Measurements from ENCODE around the gene IDH1. TPM values are rescaled to one million over a fixed set of nuclear protein-coding genes. Genes with fewer than 3 reads are reported as not detected.

Gene IDH1
- polyA plus RNA-seq, 2 of the 4 experiments (the other 2 are of a cell fraction) = 180 to 346 TPM

- Histone ChIP-seq H3K27ac (peak overlapping the region; percentile 86 to 90), H3K4me1 (peaks cover 42% of the 10 kb centered on the region), H3K4me2 (peak overlapping the region; percentile 83), H3K9me3 (no peaks in the 10 kb centered on the region), H3K4me3 (peak overlapping the region; percentile 96)
- WGBS (ENCODE audit: missing lambda C conversion rate) = under 1% methylated on average over 25 of the region's 36 CpGs
- 0 out of 2 replicates have a peak, but pooled peaks have one; percentile 20 for TF ChIP-seq GATA3 (IDR thresholded peaks at IDR 0.05; ENCODE audit: borderline replicate concordance)
- TF ChIP-seq NPAS2 (CRISPR knock-in tag; IDR thresholded peaks at IDR 0.05; ENCODE audit: borderline replicate concordance) = no peak
- no peak for TF ChIP-seq CHD2 (IDR thresholded peaks at IDR 0.05; ENCODE audit: low read length, partially characterized antibody)
- TF ChIP-seq CHD4 (IDR thresholded peaks at IDR 0.05; ENCODE audit: borderline replicate concordance) = no peak
- peak; percentile 87 for TF ChIP-seq CEBPB (IDR thresholded peaks at IDR 0.05)
- TF ChIP-seq POLR2A (IDR thresholded peaks at IDR 0.05; ENCODE audit: low read length) = peak; percentile 42
- no peak for TF ChIP-seq NFE2L2 (conservative IDR thresholded peaks at IDR 0.05; ENCODE audit: low read length)
- peak; percentile 20 to 43; a peak in 3 of 5 replicates for TF ChIP-seq RAD21 (conservative IDR thresholded peaks at IDR 0.05 in 1 of 2, IDR thresholded peaks at IDR 0.05 in 1 of 2)
- TF ChIP-seq HDAC2 (IDR thresholded peaks at IDR 0.05) = 0 out of 2 replicates have a peak, but pooled peaks have one; percentile 9
- no peak for TF ChIP-seq TFCP2L1 (CRISPR knock-in tag; IDR thresholded peaks at IDR 0.05)
- TF ChIP-seq ZFP36 (IDR thresholded peaks at IDR 0.05; ENCODE audit: borderline replicate concordance, partially characterized antibody) = no peak
- 0 out of 5 replicates have a peak, but pooled peaks of 1 of the 2 experiments have one; percentile 22 for TF ChIP-seq JUN (IDR thresholded peaks at IDR 0.05)
- peak; percentile 59 for TF ChIP-seq PHF8 (IDR thresholded peaks at IDR 0.05; ENCODE audit: borderline replicate concordance, low read depth)
- no peak for TF ChIP-seq JUNB (IDR thresholded peaks at IDR 0.05)
- no peak for TF ChIP-seq HEYL (CRISPR knock-in tag; IDR thresholded peaks at IDR 0.05)
- TF ChIP-seq ZSCAN20 (CRISPR knock-in tag; IDR thresholded peaks at IDR 0.05) = no peak
- peak; percentile 69 for TF ChIP-seq CTCF (IDR thresholded peaks at IDR 0.05)
- TF ChIP-seq SMC3 (IDR thresholded peaks at IDR 0.05) = peak; percentile 74
- TF ChIP-seq MAFK (IDR thresholded peaks at IDR 0.05; ENCODE audit: partially characterized antibody) = no peak
- ChIA-PET POLR2A (interaction anchor here (0.6 to 2.5 kb wide), 10 partner anchors 9 to 1084 kb away, joined by 3 to 50 read pairs (median 5); partner anchors contain the start of genes FZD5 and PIKFYVE), CTCF (interaction anchor here (0.6 to 5.1 kb wide), 26 partner anchors 10 to 511 kb away, joined by 3 to 64 read pairs (median 4); partner anchors contain the start of gene PIKFYVE)
- ATAC-seq = peak; percentile 80 to 87
- DNase-seq (ENCODE audit: low read depth in 1 of 2, low spot score in 1 of 2) = peak; percentile 76 to 81
- no peak for FAIRE-seq
These were observed 577 bp downstream of the IDH1 start for GRCh38 chr2:208254118-208254870.

GRCh38 chr2:208253600-208254117, 1.2 kb downstream of the IDH1 start:
- H3K4me3 ChIP-seq = peak overlapping the region; percentile 96
- no peak for TF ChIP-seq CBX8 (IDR thresholded peaks at IDR 0.05)
- TF ChIP-seq CHD4 (IDR thresholded peaks at IDR 0.05; ENCODE audit: borderline replicate concordance) = no peak
- TF ChIP-seq HDAC2 (IDR thresholded peaks at IDR 0.05) = no peak
- TF ChIP-seq ZSCAN20 (CRISPR knock-in tag; IDR thresholded peaks at IDR 0.05) = no peak
- no peak for FAIRE-seq
- ChIA-PET CTCF (interaction anchor here (0.6 to 5.1 kb wide), 20 partner anchors 11 to 510 kb away, joined by 3 to 64 read pairs (median 5); partner anchors contain the start of gene PIKFYVE), POLR2A (interaction anchor here (1.2 to 2.5 kb wide), 4 partner anchors 9 to 152 kb away, joined by 5 to 50 read pairs (median 11); partner anchors contain the start of gene PIKFYVE)
- H3K27ac ChIP-seq = peak overlapping the region; percentile 86 to 90
- ATAC-seq = no peak
- peaks cover 42% of the 10 kb centered on the region for H3K4me1 ChIP-seq
- peak overlapping the region; percentile 83 for H3K4me2 ChIP-seq
- 9% methylated on average over 7 of the region's 7 CpGs for whole genome bisulfite sequencing (ENCODE audit: missing lambda C conversion rate)
- no peaks in the 10 kb centered on the region for H3K9me3 ChIP-seq
- DNase-seq (ENCODE audit: low read depth in 1 of 2, low spot score in 1 of 2) = no peak
